Medulla oblongata (tissue), 1 donor: ENCODE results near the gene CADPS.
"Not testable (repeated sequence)": the region's sequence is repeated elsewhere in the genome, so short reads cannot be mapped to it uniquely, and the experiment has no call there.

Experiments used
- DNase-seq: peaks from one replicate; pipeline ENCODE4 v3.0.0-alpha.2; 2015; ENCODE audit errors: extremely low spot score

The CADPS gene

DNA sequence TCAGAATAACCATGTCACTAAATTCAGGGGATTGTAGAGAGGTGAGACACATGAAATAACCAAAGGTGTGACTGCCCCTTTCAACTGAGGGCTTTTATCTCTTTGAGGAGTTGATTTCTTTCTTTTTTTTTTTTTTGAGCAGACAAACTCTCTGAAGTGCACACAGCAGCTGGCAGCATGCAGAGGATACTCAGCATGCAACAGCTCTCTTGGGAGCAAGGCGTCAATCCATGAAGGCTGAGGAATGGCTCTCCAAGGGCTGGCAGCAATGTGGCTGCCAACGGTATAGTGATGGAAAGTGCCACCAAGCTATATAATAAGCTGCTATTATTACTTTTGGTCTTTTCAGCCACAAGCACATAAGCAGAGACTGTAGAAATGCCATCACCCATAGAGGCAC, 275.2 kb downstream of the CADPS start:
- no peak for DNase-seq

DNA sequence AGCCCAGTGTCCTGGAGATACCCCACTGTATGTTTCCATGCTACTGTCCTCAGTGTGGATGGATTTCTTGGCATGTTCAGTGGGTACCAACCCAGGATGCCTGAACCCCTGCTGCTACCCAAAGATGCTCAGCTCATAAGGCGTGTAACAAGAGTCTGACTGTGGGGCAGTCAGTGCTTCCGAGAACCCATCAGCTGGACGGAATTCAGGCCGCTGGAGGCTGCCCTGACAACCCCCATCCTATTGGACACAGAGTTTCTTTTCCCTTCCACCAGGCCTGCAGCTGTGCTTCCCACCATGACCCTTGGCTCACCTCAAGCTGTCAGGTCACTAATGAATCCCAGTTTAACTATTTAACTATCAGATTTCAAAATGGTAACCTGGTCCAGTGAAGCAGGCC, 277.7 kb downstream of the CADPS start:
- no peak for DNase-seq

DNA sequence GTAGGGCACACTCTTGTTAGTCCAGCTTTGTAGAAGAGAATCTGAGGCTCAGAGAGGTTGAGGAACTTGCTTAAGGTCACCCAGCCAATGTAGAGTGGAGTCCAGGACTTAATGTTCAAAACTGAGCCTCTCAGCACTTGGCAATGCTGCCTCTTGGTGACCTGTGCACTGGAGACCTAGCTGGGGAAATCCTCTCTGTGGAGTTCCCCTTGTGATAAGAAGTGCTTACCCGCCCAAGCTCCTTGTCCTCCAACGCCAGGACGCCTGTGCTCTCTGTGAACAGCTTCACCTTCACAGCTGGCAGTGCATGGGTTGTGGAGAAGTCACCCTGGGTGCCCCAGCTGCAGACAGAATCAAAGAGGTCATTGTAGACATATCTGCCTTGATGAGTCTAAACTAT, 282.8 kb downstream of the CADPS start:
- no peak for DNase-seq

DNA sequence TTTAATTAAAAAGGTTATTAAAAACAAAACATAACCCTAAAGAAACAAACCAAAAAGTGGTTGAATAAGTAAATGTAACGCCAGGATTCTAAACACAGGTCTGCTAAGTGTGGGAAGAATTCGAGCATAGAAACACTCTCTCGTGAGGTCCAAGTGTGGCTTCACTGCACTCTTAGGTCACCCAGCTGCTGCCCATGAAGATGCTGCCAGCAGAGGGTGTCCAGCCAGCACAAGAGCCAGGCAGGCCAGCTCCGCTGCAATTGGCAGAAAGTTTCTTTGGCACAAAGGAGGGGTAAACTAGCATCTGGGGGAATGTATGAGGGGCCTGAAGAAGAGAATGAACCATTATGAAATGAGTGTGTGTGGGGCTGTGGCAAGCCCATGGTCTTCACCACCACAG, 286.1 kb downstream of the CADPS start:
- peak; percentile 19 for DNase-seq

GRCh38 chr3:62587579-62588031, 287.6 kb downstream of the CADPS start:
- DNase-seq = no peak

- DNase-seq = no peak
Measured at GRCh38 chr3:62587169-62587568, 288.0 kb downstream of the CADPS start.

DNA sequence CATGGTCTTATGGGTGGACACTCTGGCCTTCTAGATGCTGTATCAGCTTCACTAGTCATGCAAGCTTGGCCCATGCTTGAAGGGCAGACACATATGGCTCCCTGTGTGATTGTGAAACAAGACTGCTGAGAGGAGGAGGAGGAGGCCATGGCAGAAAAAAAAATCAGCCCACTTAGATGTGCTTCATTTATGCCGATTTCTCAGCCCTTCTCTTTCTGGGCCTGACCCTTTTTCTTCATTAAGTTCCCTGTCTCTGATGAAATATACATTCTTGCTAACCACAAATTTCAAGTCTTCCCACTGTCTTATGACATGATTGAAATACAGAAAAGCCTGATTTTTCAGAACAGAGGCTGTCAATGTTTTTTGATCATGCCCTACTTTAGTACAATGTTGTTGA, 288.9 kb downstream of the CADPS start:
- no peak for DNase-seq

- DNase-seq = no peak
Measured at GRCh38 chr3:62585861-62586260, 289.4 kb downstream of the CADPS start.

GRCh38 chr3:62584636-62585035, 290.6 kb downstream of the CADPS start:
- no peak for DNase-seq

DNA sequence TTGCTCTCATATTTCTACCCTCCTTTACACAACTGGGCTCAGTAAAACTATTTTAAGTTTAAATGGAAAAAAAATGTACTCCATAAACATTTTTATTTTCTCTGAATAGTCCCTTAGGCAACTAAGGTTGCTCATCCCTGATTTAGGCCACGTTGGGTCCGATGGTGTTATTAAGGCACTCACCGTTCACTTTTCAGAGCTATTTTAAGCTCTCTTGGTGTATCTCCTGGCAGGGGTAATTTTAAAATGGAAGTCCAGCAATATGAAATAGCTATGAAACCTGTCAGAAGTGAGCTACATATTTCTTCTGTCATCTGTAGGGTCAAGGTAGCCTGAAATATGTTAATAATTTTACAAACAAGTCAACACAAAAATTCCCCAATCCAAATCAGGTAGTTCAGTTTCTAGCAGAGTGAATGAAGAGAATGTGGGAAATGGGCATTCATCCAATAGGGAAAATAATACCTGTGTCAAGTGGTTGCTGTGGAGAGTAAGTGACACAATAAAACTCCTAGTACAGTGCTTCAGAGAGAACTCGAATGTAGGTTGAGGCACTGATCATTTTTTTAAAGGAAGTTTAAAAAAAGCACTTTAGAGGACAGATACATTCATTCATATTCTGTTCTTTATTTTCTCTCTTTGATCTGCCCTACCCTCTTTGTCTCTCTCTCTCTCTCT, 292.6 kb downstream of the CADPS start:
- DNase-seq = no peak

DNA sequence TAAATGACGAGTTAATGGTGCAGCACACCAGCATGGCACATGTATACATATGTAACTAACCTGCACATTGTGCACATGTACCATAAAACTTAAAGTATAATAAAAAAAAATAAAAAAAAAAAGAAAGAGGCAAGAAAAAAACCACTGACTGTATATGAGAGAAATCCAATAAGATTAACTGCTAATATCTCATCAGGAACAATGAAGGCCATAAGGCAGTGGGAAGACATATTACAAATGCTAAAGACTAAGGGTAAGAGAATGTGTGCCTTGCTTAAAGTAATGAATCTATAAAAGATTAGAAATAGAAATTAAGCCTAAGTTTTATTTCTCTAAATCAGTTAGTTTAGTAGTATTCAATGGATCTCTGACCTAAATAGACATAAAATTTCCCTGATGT, 294.7 kb downstream of the CADPS start:
- DNase-seq = not testable (repeated sequence)

- no peak for DNase-seq
Measured at GRCh38 chr3:62577153-62577552, 298.1 kb downstream of the CADPS start.

- DNase-seq = no peak
Measured at GRCh38 chr3:62574266-62574898, 300.8 kb downstream of the CADPS start.

GRCh38 chr3:62571916-62572315, 303.3 kb downstream of the CADPS start:
- no peak for DNase-seq

GRCh38 chr3:62570888-62571287, 304.3 kb downstream of the CADPS start:
- no peak for DNase-seq

DNA sequence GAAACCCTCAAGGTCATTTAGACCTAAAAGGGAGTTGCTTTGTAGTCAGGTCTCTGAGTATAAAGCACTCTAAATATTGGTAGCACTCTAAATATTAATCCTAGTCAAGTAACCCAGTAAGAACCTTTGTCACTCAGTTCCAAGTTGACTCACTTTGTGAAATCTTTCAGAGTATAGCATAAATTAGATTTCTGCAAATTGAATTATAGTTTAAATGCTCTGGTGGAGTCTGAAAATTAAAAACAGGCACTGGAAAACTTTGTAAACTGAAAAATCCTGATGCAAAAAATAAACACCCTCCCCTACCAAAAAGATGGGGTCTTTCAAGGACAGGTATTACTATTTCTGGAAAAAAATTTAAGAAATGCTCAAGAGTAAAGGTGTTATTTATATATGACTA, 305.6 kb downstream of the CADPS start:
- no peak for DNase-seq

DNA sequence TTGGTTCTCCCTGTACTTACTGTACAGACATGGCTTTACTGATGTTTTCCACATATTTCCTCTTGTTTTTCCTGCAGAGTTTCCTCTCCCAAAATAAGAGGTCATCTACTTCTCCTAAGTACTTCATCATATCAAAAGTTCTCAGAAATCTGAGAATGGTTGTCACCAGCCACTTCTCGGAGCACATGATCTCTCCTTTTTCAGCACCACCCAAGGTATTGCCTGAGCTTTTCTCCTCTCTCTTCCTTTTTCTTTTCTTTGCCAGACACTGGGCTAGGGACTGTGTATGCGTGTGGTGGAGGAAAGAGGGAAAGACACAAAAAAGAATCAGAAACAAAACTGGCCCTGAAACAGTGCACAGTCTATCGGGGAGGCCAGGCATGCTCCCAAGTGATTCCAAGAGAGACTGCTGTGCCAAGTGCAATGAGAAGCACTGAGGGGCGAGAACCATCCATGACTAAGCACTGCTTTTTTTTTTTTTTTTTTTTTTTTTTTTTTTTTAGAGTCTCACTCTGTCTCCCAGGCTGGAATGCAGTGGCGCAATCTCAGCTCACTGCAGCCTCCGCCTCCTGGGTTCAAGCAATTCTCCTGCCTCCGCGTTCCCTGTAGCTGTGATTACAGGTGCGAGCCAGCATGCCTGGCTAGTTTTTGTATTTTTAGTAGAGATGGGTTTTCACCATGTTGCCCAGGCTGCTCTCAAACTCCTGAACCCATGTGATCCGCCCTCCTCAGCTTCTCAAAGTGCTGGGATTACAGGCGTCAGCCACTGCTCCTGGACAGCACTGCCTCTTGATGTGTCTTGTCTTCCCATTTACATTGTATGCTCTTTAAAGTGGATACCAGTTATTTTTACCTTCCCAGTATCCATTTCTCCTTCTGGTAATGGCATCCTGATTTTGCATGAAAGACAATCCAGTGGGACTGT, 307.9 kb downstream of the CADPS start:
- DNase-seq = peak; percentile 26

DNA sequence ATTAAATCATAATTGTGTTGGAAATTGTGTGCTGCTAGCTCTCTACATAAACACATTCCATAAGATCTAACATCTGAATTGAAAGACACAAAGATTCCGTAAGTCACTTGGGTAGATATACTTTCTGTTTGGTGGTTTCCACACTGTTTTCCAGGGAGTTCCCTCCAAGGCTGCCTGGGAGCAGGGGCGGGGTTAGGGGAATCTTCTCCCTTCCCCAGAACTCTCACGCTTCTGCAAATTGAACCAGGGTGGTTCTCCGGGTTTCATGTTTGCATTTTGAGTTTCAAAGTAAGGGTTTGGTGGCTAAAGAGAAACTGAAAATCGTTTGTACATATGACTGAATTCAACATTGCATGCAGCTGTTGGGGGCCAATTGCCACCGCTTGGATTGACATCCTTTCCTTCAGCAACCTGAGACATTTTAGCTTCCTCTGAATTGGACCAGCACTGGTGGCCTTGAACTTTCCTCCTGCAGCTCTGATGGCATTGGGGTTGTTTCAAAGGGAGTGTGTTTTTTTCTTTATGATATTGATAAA, 309.1 kb downstream of the CADPS start:
- DNase-seq = no peak

DNA sequence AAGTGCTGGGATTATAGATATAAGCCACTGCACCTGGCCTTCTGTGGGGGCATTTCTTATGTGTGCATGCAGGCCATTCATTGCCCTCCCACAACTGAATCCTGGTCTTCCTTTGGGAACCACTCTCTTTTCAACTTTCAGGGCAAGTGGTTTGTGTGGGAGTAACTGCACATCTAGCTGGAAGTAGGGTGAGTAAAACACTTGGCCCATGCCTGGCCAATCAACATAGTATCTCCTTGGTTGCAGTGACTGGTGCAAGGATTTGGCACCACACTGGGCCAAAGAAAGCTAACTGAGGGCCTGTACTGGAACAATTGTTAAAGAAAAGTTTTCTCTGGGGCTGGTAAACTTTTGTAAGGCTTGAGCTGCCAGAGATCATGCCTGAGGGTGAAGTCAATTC, 312.6 kb downstream of the CADPS start:
- no peak for DNase-seq

GRCh38 chr3:62562017-62562416, 313.2 kb downstream of the CADPS start:
- DNase-seq = no peak

DNA sequence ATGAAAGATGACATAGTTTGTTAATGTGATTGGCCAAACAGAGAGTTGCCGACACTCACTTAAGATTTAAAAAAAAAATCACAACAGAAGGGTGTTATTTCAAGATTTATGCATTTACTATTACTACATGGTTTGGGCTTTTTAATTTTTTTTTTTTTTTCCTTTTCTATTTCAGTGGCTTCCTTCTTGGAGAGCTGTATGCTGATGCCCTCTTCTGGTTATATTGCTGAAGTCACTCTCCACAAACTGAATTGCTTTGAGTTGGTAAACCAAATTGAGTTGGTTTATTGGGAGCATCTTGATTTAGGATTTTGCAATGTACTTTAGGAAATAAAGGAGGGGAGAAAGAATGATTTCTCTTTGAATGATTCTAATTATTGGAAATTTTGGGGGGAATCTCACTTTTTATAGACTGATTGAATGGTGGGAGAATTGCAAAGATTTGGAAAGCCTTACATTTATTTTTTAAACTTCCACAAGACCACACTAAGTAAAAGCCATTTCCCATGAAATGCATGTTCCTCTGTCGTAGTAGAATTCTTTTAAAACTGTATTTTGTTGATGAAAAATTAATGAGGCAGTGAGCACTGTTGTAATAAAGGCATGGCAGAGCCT, 315.3 kb downstream of the CADPS start:
- DNase-seq = peak; percentile 31

- no peak for DNase-seq
Measured at GRCh38 chr3:62558549-62559112, 316.6 kb downstream of the CADPS start.
